Activated CD4-positive, alpha-beta memory T cell treated with anti-CD3 and anti-CD28 coated beads, Interleukin-2, amount 10 ng/mL, durations not matched to agents 7 days and 5 days (primary cell): ENCODE data around the gene RBP3. TPM values are rescaled to one million over a fixed set of nuclear protein-coding genes. Genes with fewer than 3 reads are reported as not detected.

Experiments used
- CTCF ChIA-PET: fragments of 350-600 bp; sonication (Branson Sonifier 250); formaldehyde crosslinking; loops from one replicate; lab custom pipeline; 2021; ENCODE audit warnings: antibody characterized with exemption, inconsistent platforms; lab: Charles Lee
- POLR2A ChIA-PET: fragments of 350-600 bp; sonication (Branson Sonifier 250); formaldehyde crosslinking; loops from one replicate; lab custom pipeline; 2021; ENCODE audit warnings: antibody characterized with exemption; lab: Charles Lee
- DNase-seq: peaks from one replicate; pipeline ENCODE4 v3.0.0-alpha.2; 2020
- H3K27ac Mint-ChIP-seq: one replicate; pipeline ENCODE4 v1.8.0; 2021; ENCODE audit warnings: mild to moderate bottlenecking, mixed read lengths
- H3K27me3 Mint-ChIP-seq: one replicate; pipeline ENCODE4 v1.8.0; 2021; ENCODE audit warnings: mixed read lengths
- H3K36me3 Mint-ChIP-seq: one replicate; pipeline ENCODE4 v1.8.0; 2021; ENCODE audit warnings: low read depth, mixed read lengths
- H3K4me1 Mint-ChIP-seq: one replicate; pipeline ENCODE4 v1.8.0; 2021; ENCODE audit warnings: mixed read lengths
- H3K4me3 Mint-ChIP-seq: one replicate; pipeline ENCODE4 v1.8.0; 2021; ENCODE audit warnings: mild to moderate bottlenecking, mixed read lengths
- H3K9me3 Mint-ChIP-seq: one replicate; pipeline ENCODE4 v1.8.0; 2021; ENCODE audit warnings: mixed read lengths
- total RNA-seq, 2 experiments: library from RNA; stranded (reverse); gene quantifications; one replicate each; pipeline ENCODE4 v1.2.3, GENCODE V29; 2021

RBP3 gene
- total RNA-seq, 2 experiments from 2014 or later, result not detected

DNA sequence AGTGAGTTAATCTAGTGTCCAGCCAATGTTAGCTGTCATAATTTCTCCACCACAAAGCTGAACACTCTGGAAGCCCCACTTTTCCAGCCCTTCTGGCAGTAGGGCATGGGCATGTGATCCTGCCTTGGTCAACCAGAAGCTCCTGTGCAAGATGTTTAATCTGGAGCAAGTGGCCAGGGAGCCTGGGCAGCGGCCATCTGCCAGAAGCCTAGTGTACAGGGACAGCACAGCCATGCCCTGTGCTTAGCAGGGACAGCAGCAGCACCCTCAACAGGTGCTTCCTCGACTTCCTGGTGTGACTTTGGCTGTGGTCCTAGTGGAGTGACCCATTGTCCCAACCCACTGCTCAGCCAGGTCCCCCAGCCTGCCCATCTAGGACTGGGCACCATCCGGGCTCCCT lies 10.3 kb downstream of the RBP3 start:
- CTCF ChIA-PET, result no interaction called here
- Mint-ChIP-seq H3K27me3 (peaks cover 5% of the 10 kb centered on the region), H3K9me3 (no peaks in the 10 kb centered on the region), H3K36me3 (no peaks in the 10 kb centered on the region), H3K4me3 (no peak overlapping the region), H3K4me1 (no peaks in the 10 kb centered on the region), H3K27ac (no peak overlapping the region)
- POLR2A ChIA-PET, result no interaction called here
- no peak for DNase-seq

DNA sequence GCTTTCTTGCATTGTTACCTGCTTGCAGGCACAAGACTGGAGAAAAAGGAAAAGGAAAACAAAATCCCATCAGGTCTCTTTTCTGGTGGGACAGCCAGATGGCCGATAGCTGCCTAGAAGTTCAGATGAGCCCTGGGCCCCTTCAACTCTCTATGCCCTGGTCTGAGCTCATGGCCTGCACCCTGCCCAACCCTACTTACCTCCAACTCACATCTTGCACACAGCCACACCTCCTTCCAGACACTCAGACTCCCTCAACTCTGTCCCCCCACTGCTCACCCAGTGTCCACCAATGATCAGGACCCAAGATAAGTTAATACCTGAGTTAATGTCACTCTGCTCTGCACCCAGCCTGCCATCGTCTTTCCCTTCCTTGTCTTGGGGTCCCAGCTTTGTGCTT lies 10.9 kb downstream of the RBP3 start:
- no peaks in the 10 kb centered on the region for H3K9me3 Mint-ChIP-seq
- peaks cover 5% of the 10 kb centered on the region for H3K27me3 Mint-ChIP-seq
- no peaks in the 10 kb centered on the region for H3K36me3 Mint-ChIP-seq
- CTCF ChIA-PET, result no interaction called here
- H3K4me3 Mint-ChIP-seq, result no peak overlapping the region
- H3K4me1 Mint-ChIP-seq, result no peaks in the 10 kb centered on the region
- POLR2A ChIA-PET, result no interaction called here
- DNase-seq, result no peak
- no peak overlapping the region for H3K27ac Mint-ChIP-seq

DNA sequence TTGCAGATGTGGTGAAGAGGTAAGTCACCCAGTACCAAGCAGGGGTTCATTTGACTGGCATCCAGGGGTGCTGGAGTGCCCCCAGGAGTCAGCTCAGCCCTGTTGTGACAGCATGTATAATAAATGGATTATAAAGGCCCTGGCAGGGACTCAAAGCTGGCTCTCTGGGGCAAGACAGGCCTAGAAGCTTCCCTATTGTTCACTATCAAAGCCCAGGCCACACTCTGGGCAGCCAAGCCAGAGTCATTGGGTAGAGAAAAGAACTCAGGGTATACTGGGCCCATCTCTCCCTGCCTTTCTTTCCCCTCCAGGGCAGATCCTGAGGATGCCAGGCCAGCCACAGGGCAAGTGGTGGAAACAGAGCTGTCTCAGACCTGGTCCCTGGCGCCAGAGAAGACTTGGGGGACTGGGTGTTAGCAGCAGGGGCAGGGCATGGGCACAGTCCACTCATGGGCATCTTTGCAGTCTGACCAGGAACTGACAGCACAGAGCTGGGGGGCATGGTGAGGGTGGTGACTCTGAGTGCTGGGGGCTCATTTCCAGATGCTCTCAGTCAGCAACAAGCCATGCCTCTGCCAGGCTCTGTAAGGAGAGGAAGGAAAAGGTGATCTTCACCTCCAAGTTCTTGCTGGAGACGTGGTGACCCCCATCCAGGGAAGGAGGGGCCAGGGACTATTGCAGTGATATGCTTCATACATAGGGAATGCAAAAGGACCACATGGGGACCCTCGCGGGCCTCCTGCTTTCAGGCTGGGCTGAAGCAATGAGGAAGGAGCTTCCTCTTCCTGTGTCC lies 11.7 kb downstream of the RBP3 start:
- POLR2A ChIA-PET, result no interaction called here

DNA sequence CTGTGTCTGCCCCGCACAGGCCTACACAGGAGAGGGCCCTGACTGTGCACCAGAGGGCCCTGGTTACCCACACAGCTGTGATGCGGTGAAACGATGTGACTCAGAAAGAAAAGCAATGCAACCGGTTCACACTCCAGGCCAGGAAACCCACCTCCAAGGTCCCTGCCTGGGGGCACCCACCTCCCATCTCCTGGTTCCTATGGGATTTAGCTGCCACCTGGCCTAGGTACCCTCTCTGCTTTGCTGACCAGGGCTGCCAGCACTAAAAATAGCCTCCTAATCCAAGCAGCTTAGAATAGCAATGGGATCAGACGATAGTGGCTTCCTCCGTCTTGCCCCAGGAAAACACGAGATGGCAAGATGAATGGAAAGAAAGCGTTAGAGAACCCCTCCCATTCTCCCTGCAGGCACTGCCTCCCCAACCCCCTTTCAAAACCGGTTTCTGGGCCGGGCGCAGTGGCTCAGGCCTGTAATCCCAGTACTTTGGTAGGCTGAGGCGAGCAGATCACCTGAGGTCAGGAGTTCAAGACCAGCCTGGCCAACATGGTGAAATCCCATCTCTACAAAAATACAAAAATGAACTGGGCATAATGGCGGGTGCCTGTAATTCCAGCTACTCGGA lies 12.4 kb downstream of the RBP3 start:
- POLR2A ChIA-PET, result no interaction called here
- Mint-ChIP-seq H3K4me1 (no peaks in the 10 kb centered on the region), H3K27ac (no peak overlapping the region), H3K27me3 (peaks cover 9% of the 10 kb centered on the region), H3K9me3 (no peaks in the 10 kb centered on the region), H3K4me3 (no peak overlapping the region), H3K36me3 (no peaks in the 10 kb centered on the region)
- DNase-seq, result no peak
- CTCF ChIA-PET, result no interaction called here

More for the DNA sequence above, 11.7 kb downstream of the RBP3 start:
- no peak overlapping the region for H3K27ac Mint-ChIP-seq
- H3K4me1 Mint-ChIP-seq, result no peaks in the 10 kb centered on the region
- H3K4me3 Mint-ChIP-seq, result no peak overlapping the region
- no peaks in the 10 kb centered on the region for H3K36me3 Mint-ChIP-seq
- CTCF ChIA-PET, result no interaction called here
- no peak for DNase-seq
- no peaks in the 10 kb centered on the region for H3K9me3 Mint-ChIP-seq
- H3K27me3 Mint-ChIP-seq, result peaks cover 7% of the 10 kb centered on the region

DNA sequence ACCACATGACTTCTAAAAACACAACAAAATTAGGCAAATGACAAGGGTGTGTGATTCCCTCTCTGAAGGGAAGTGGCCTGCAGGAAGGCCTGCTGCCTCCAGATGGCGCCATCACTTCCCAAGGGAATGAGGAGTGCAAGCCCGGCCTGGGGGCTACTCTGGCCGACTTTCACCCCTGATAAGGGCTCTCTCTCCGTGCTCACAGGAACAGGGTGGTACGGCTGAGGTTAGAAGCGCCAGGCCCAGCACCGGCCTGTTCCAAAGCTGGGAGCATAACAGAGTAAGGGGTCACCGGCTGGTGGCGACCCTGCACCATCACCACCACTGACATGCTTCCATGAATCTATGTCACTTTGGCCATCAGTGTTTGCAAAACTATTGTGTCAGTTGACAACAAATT lies 13.1 kb downstream of the RBP3 start:
- ChIA-PET POLR2A (no interaction called here), CTCF (interaction anchor here (0.9 to 1.4 kb wide), 3 partner anchors 11 to 16 kb away, joined by 3 to 4 read pairs (median 3); no protein-coding TSS in a partner anchor)
- no peak overlapping the region for H3K27ac Mint-ChIP-seq
- H3K9me3 Mint-ChIP-seq, result no peaks in the 10 kb centered on the region
- no peak overlapping the region for H3K4me3 Mint-ChIP-seq
- H3K36me3 Mint-ChIP-seq, result no peaks in the 10 kb centered on the region
- no peaks in the 10 kb centered on the region for H3K4me1 Mint-ChIP-seq
- peaks cover 9% of the 10 kb centered on the region for H3K27me3 Mint-ChIP-seq
- no peak for DNase-seq

DNA sequence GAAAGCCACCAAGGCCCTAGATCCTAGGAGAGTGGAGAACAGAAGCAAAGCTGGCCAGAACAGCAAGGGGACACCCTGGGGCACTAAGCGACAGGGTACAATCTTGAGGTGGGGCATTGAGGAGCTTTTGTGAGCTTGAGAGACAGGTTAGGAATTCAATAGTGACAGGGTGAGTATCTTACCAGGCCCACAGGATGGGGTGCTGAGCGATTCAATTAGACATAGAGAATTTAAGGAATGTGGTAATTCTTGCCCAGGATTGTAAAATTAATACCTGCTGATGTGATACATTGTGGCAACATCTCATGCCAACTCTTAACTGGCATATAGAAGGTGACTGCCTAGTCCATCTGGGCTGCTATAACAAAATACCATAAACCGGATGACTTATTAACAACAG lies 14.0 kb downstream of the RBP3 start:
- peaks cover 9% of the 10 kb centered on the region for H3K27me3 Mint-ChIP-seq
- no peaks in the 10 kb centered on the region for H3K36me3 Mint-ChIP-seq
- no peak for DNase-seq
- no peak overlapping the region for H3K27ac Mint-ChIP-seq
- POLR2A ChIA-PET, result no interaction called here
- no peaks in the 10 kb centered on the region for H3K9me3 Mint-ChIP-seq
- CTCF ChIA-PET, result interaction anchor here (0.9 to 1.4 kb wide), 3 partner anchors 10 to 17 kb away, joined by 3 to 4 read pairs (median 3); no protein-coding TSS in a partner anchor
- no peak overlapping the region for H3K4me3 Mint-ChIP-seq
- H3K4me1 Mint-ChIP-seq, result no peaks in the 10 kb centered on the region

DNA sequence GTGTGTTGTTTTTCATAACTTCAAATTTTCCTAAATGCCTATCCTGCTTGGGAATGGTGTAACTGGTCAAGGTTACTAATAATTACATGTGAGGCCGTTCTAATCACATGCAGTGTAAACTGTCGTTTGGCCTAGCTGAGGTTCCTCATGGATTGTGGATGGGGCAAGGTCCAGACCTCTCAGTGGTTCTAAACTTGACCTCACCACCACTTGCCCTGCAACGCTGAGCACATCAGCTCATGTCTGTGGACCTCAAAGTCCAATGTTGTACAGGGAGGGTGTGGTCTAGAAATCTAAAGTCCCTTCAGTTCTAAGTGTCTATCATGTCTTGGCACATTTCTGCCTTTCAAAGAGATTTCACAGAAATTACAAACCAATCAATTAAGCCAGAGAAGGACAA lies 15.6 kb downstream of the RBP3 start:
- no peak for DNase-seq
- H3K27ac Mint-ChIP-seq, result no peak overlapping the region
- ChIA-PET CTCF (no interaction called here), POLR2A (no interaction called here)
- H3K27me3 Mint-ChIP-seq, result peaks cover 9% of the 10 kb centered on the region
- H3K4me3 Mint-ChIP-seq, result no peak overlapping the region
- no peaks in the 10 kb centered on the region for H3K36me3 Mint-ChIP-seq
- H3K4me1 Mint-ChIP-seq, result no peaks in the 10 kb centered on the region
- no peaks in the 10 kb centered on the region for H3K9me3 Mint-ChIP-seq

DNA sequence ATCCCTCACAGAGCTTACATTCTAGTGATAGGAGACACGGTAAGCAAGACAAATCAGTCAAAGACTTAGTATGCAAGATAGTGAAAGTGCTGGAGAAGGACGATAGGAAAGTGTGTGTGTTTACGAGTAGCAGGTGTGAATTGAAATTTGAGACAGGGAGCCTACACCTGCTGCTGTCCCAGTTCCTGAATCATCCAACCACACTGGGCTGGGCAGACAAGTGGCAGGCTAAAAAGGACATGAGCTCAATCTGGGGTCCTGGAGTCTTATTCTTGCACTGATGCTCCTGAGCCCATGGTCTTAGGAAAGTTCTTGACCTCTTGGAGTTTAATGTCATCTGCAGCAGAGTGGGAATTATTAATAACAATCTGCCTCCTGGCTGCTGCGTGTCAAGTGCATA lies 16.2 kb downstream of the RBP3 start:
- POLR2A ChIA-PET, result no interaction called here
- H3K4me3 Mint-ChIP-seq, result no peak overlapping the region
- no peaks in the 10 kb centered on the region for H3K36me3 Mint-ChIP-seq
- no peaks in the 10 kb centered on the region for H3K9me3 Mint-ChIP-seq
- DNase-seq, result no peak
- H3K4me1 Mint-ChIP-seq, result no peaks in the 10 kb centered on the region
- peaks cover 9% of the 10 kb centered on the region for H3K27me3 Mint-ChIP-seq
- CTCF ChIA-PET, result no interaction called here
- no peak overlapping the region for H3K27ac Mint-ChIP-seq

DNA sequence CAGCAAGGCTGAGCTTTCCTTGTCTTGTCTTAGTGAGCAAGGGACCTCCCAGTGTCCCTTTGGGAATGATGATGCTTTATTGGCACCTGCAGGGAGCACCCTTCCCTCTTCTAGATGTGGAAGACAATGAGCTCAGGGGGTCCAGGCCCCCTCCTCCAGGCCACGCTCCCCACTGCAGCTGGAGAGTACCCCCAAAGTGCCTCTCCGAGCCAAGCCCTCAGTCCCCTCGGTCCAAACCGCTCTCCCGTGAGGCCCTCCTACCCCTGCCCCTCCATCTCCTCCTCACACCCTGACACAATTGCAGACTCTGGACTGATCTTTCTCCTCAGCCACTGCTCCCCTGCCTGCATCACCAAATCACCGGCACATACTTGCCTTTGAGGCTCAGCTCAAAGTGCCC lies 16.7 kb downstream of the RBP3 start:
- no peak for DNase-seq
- no peaks in the 10 kb centered on the region for H3K9me3 Mint-ChIP-seq
- H3K4me3 Mint-ChIP-seq, result no peak overlapping the region
- ChIA-PET CTCF (no interaction called here), POLR2A (no interaction called here)
- H3K4me1 Mint-ChIP-seq, result no peaks in the 10 kb centered on the region
- H3K36me3 Mint-ChIP-seq, result no peaks in the 10 kb centered on the region
- peaks cover 9% of the 10 kb centered on the region for H3K27me3 Mint-ChIP-seq
- H3K27ac Mint-ChIP-seq, result no peak overlapping the region

DNA sequence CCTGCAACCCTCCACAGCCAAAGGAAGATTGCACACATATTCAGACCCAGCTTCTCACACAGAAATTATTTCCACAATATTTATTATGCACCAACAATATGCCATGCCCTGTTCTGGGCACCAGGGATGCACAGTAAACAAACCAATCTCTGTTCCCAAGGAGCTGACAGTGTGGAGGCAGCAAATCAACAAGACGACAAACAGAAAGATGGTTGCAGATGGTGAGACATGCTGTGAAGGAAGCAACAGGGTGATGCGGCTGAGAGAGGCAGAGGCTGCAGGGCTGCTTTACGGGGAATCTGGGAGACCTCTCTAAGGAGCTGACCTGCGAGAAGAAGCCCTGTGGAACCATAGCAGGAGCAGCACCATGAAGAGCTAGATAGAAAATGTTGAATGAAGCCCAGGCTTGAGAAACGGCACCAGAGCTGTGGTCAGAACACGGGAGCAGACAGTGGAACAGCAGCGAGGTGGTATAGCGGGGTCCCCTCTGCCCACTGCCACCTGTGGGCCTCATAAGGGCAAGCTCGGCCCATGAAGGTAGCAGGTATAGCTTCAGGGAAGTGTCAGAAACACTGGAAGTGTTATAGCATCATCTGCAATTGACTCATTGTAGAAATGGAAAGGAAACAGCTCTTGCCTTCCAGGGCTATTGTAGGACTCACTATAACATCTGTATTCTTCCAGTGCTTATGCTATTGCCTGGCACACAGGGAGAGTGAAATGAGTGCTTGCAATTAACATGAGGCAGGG lies 17.4 kb downstream of the RBP3 start:
- no peak for DNase-seq
- Mint-ChIP-seq H3K4me3 (no peak overlapping the region), H3K27me3 (peaks cover 9% of the 10 kb centered on the region), H3K36me3 (no peaks in the 10 kb centered on the region), H3K9me3 (no peaks in the 10 kb centered on the region), H3K27ac (no peak overlapping the region), H3K4me1 (no peaks in the 10 kb centered on the region)
- CTCF ChIA-PET, result no interaction called here
- POLR2A ChIA-PET, result no interaction called here

DNA sequence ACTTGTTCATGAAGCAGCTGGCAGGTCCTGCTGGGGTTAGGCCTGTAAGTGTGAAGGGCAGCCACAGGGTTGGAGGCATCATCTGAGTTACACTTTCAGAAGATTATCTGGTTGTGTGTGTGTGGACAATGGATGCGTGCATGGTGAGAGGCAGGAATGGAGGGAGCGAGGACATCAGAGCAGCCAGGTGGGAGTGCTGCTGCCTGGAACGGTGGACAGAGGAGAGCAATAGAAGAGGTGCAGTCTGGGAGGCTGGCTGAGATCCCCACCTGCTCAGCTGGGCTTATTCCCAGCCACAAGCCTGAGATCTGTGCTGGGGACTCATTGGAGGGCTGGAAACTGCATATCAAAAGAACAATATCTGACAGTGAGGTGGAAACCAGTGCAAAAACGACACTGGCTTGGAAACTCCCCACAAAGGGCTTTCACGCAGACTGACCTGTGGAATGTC lies 18.0 kb downstream of the RBP3 start:
- ChIA-PET CTCF (no interaction called here), POLR2A (no interaction called here)
- Mint-ChIP-seq H3K4me3 (no peak overlapping the region), H3K9me3 (no peaks in the 10 kb centered on the region), H3K27ac (no peak overlapping the region), H3K27me3 (peaks cover 9% of the 10 kb centered on the region), H3K36me3 (no peaks in the 10 kb centered on the region), H3K4me1 (no peaks in the 10 kb centered on the region)
- no peak for DNase-seq

DNA sequence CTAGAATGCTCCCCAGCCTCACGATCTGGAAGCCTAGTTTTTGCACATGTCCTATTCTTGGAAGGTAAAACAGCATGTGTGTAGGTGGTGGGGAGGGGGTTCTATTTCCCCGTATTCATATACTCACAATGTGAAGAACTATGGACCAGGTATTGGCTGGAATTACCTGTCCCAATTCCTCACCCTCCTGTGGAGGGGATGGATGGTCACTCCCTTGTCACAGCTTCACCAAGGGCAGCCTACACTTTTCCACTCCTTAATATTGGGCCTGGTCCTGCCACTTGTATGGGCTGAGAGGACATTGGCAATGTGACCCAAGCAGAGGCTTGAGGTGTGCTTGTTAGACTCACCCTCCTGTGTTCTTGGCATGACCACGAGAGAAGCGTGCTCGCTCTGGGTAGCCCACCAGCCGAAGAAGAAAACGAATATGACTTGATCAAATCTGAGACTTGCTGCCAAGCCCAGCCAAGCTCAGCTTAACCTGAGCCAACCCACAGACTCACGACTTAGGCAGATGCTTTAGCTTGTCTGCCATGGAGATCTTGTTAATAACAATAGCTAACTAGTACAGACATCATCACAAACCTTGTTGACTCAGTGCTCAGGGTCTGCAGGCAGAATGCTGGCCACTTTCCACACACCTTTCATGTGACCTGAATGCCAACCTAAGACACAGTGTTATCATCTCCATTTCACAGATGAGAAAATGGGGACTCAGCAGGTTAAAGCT lies 18.7 kb downstream of the RBP3 start:
- H3K27me3 Mint-ChIP-seq, result peaks cover 7% of the 10 kb centered on the region
- ChIA-PET POLR2A (no interaction called here), CTCF (no interaction called here)
- H3K9me3 Mint-ChIP-seq, result no peaks in the 10 kb centered on the region
- no peaks in the 10 kb centered on the region for H3K36me3 Mint-ChIP-seq
- no peak overlapping the region for H3K4me3 Mint-ChIP-seq
- no peak overlapping the region for H3K27ac Mint-ChIP-seq
- H3K4me1 Mint-ChIP-seq, result no peaks in the 10 kb centered on the region
- DNase-seq, result no peak

DNA sequence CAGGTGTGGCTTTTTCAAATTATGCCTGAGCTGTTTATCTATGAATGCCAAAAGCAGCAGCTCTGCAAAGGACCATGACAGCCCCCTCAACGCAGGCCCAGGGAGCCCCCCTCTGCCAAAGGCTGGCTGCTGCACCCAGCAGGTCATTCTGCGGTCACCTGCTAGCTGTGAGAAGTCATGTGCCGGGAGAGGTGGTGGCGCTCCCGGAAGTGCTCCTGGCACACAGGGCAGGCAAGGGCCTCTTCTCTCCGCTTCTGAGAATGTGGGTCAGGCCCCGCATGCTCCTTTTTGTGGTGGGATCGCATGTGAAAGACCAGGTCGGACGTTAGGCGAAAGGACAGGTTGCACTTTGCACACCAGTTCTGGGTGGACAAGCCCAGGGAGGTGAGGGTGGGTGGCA lies 19.5 kb downstream of the RBP3 start:
- no peak overlapping the region for H3K4me3 Mint-ChIP-seq
- POLR2A ChIA-PET, result no interaction called here
- peaks cover 4% of the 10 kb centered on the region for H3K4me1 Mint-ChIP-seq
- CTCF ChIA-PET, result no interaction called here
- peaks cover 4% of the 10 kb centered on the region for H3K27me3 Mint-ChIP-seq
- no peaks in the 10 kb centered on the region for H3K9me3 Mint-ChIP-seq
- no peak overlapping the region for H3K27ac Mint-ChIP-seq
- no peaks in the 10 kb centered on the region for H3K36me3 Mint-ChIP-seq
- no peak for DNase-seq
